Neutrophil (primary cell): ENCODE results near the gene ERN1.
A peak's percentile ranks its signal among the peaks of the same experiment; 100 is the strongest.

Source experiments
- H3K27ac ChIP-seq: fragments of 200-600 bp; sonication (generic); 2 replicates; pipeline ENCODE4 v1.5.1; 2016; ENCODE audit warnings: mild to moderate bottlenecking, moderate library complexity
- H3K27me3 ChIP-seq: fragments of 200-600 bp; sonication (generic); 2 replicates; pipeline ENCODE4 v1.6.0; 2016; ENCODE audit warnings: mild to moderate bottlenecking
- H3K36me3 ChIP-seq: fragments of 200-600 bp; sonication (generic); 2 replicates; pipeline ENCODE4 v1.5.1; 2017
- H3K4me1 ChIP-seq, 2 experiments: fragments of 200-600 bp in 1 of 2; sonication (generic) in 1 of 2; 1 replicate in 1 of 2; 2 replicates in 1 of 2; pipeline versions ENCODE4 v1.5.1 to v1.6.1; 2013 to 2016; ENCODE audit warnings: low read depth in 1 of 2, low read length in 1 of 2, mild to moderate bottlenecking in 1 of 2, moderate library complexity in 1 of 2; ENCODE audit not compliant: control insufficient read depth in 1 of 2, insufficient read depth in 1 of 2
- H3K4me3 ChIP-seq, 2 experiments: fragments of 200-600 bp in 1 of 2; sonication (generic) in 1 of 2; 1 replicate in 1 of 2; 2 replicates in 1 of 2; pipeline ENCODE4 v1.5.1; 2013 to 2016; ENCODE audit warnings: low read depth in 1 of 2, low read length in 1 of 2, mild to moderate bottlenecking in 1 of 2, moderate library complexity in 1 of 2
- H3K9me3 ChIP-seq: fragments of 200-600 bp; sonication (generic); 2 replicates; pipeline ENCODE4 v1.5.1; 2016
- TF ChIP-seq, protein P1 (sequence below): fragments of 200-600 bp; sonication (generic); IDR thresholded peaks from 2 replicates; pipeline ENCODE4 v1.5.1; 2016; ENCODE audit warnings: antibody characterized with exemption

ERN1 gene

DNA sequence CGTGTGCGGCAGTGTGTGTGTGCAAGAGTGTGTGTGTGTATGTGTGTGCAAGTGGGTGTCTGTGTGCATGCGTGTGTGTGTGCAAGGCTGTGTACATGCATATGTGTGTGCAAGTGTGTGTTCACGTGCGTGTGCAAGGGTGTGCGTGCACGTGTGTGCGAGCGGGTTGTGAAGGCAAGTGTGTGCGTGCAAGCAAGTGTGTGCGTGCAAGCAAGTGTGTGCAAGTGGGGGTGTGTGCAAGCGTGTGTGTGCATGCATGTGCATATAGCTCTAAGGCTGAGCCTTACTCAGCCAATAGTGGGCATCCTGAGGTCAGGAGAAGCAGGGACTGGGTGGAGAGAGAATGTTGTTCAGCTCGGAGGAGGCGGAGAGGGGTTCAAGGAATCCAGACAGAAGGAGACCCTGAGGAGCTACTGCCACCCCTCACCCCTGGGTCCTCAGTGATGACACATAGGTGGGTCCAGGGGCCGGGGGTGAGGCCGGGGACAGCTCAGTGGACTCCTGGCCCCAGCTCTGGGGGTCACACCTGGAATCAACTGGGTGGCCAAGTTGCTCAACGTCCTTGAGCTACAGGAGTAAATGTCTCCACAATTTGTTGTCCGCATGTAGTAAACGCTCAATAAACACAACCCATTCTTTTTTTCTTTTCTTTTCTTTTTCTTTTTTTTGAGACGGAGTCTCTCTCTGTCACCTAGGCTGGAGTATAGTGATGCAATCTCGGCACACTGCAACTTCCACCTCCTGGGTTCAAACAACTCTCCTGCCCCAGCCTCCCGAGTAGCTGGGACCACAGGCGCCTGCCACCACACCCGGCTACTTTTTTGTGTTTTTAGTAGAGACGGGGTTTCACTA, 130.0 kb downstream of the ERN1 start:
- Histone ChIP-seq H3K27me3 (peaks cover 60% of the 10 kb centered on the region), H3K27ac (no peak overlapping the region), H3K9me3 (no peaks in the 10 kb centered on the region), H3K36me3 (no peaks in the 10 kb centered on the region), H3K4me1 (peaks cover 14 to 18% of the 10 kb centered on the region in 2 experiments), H3K4me3 (no peak overlapping the region)
- TF ChIP-seq, protein P1, sequence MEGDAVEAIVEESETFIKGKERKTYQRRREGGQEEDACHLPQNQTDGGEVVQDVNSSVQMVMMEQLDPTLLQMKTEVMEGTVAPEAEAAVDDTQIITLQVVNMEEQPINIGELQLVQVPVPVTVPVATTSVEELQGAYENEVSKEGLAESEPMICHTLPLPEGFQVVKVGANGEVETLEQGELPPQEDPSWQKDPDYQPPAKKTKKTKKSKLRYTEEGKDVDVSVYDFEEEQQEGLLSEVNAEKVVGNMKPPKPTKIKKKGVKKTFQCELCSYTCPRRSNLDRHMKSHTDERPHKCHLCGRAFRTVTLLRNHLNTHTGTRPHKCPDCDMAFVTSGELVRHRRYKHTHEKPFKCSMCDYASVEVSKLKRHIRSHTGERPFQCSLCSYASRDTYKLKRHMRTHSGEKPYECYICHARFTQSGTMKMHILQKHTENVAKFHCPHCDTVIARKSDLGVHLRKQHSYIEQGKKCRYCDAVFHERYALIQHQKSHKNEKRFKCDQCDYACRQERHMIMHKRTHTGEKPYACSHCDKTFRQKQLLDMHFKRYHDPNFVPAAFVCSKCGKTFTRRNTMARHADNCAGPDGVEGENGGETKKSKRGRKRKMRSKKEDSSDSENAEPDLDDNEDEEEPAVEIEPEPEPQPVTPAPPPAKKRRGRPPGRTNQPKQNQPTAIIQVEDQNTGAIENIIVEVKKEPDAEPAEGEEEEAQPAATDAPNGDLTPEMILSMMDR: no peak

DNA sequence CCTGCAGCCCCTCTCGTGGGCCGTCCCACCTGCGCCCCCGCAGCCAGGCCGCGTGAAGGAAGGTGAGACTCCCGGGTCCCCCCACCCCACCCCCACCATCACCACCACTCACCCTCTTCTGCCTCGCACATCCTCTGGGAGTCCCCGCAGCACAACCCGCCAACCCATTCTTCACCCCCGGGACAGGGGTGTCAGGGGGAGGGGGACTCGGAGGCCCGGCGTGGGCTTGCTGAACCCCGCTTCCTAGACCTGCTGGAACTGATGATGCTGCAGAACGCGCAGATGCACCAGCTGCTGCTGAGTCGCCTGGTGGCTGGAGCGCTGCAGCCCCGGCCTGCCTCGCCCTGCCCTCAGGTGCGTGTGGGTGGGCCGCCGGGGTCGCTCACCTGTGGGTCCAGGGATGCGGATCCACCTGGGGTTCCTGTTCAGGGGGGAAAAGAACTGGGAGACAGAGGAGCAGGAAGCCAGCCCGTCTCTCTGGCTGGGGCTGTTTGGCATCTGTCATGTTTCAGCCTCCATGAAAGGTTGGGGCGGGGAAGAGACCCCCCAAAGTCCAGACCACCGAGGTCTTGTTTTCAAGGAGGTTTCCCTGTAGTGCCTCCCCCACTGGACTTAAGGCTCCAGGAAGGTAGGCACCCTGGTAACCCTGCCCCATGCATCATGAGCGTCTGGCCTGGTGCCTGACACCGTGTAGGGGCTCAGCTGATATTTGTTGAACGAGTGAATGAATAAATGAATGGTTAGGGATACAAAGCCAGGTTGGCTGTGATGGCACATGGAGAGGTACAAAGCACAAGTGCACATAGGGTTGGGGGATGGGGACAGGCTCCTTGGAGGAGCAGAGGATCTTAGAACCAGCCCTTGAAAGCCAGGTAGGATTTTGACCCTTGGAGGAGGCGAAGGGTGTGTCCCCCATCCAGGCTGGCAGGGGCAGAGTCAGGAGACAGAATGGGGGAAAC, 130.9 kb downstream of the ERN1 start:
- Histone ChIP-seq H3K4me1 (peaks cover 14 to 18% of the 10 kb centered on the region in 2 experiments), H3K27ac (no peak overlapping the region), H3K9me3 (no peaks in the 10 kb centered on the region), H3K4me3 (peak overlapping the region; percentile 58 to 67), H3K36me3 (no peaks in the 10 kb centered on the region), H3K27me3 (peaks cover 68% of the 10 kb centered on the region)
- TF ChIP-seq, protein P1: no peak

DNA sequence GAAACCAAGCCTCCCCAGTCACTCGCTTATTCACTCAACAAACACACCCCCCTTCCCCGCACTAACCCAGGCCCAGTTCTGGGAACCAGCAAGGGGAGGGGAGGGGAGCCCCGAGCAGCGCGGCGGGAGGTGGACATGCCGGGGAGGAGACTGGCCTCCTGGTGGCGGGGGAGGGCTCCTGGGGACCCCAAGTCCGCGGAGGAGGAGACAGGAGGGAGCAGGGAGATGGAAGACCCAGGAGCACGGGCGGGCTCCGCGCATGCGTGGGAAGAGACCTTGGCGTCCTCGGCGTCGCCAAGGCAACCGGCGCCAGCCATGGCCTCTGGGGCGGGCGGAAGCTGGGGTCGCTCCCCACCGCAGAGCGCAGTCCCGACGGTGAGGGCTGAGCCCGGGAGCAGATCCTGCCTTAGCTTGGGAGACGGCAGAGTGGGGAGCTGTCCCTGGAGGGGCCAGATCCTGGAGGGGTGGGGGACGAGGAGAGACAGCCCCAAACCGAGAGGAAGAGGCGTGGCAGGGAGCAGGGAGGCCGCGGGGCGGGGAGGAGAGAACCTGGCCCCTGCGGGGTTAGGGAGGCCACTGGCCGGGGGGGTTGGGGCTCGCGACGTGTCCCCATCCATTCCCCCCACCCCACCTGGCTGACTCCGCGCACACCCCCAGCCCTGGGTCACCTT, 131.8 kb downstream of the ERN1 start, which contains the start of gene PRR29:
Gene PRR29 (plus strand): TSS at position 302 of the 671 bp plus-strand sequence. CDS start 14 bp downstream, at position 316.
- H3K4me3 ChIP-seq: peak within 1 kb of the TSS; percentile 58 to 67
- no peaks in the 10 kb centered on the region for H3K36me3 ChIP-seq
- H3K27ac ChIP-seq: no peak within 1 kb of the TSS
- peaks cover 14 to 18% of the 10 kb centered on the region in 2 experiments for H3K4me1 ChIP-seq
- H3K27me3 ChIP-seq: peaks cover 75% of the 10 kb centered on the region
- no peaks in the 10 kb centered on the region for H3K9me3 ChIP-seq
- TF ChIP-seq, protein P1: no peak

DNA sequence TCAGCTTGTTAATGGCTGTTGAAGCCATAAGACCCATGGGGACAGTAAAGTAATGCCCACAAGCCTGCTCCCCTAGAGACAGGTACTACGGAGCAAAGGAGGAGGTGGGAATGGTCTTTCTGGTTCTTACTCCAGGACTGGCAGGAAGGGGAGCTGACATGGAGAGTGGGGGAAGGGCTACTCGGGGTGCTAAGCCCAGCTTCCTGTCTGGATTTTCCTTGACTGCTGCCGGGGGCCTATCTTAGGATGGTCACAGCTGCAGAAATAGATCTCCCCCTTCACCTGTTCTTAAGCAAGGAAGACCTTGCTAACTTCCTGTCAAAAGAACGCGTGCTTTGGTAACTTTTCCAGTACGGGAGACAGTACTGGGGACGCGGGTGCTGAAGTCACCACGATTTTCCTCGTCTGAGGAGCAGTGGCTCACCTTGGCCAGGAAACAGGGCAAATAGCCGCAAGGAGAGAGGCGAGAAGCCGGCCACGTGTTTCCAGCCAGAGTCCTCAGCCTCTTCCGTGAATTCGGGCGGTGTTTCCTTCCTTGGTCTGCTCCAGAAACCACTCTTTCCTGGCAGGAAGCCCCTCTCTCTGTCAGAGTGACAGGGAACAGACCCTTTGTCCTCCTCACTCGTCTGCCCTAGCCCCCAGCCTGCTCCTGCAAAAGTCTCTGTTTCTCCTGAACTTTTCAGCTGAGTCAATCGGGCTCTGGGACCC, 132.4 kb downstream of the ERN1 start:
- Histone ChIP-seq H3K27me3 (peaks cover 78% of the 10 kb centered on the region), H3K27ac (no peak overlapping the region), H3K4me1 (peaks cover 14 to 18% of the 10 kb centered on the region in 2 experiments), H3K4me3 (peak overlapping the region; percentile 58 to 67), H3K36me3 (no peaks in the 10 kb centered on the region), H3K9me3 (no peaks in the 10 kb centered on the region)
- TF ChIP-seq, protein P1: no peak
